Kidney glomerular epithelial cell (primary cell): Measurements from ENCODE around the gene ADARB2.
A peak's percentile ranks its signal among the peaks of the same experiment; 100 is the strongest.

Source experiments
- DNase-seq: peaks from one replicate; lab custom pipeline; 2025; lab: John Stamatoyannopoulos, UW

Gene ADARB2

DNA sequence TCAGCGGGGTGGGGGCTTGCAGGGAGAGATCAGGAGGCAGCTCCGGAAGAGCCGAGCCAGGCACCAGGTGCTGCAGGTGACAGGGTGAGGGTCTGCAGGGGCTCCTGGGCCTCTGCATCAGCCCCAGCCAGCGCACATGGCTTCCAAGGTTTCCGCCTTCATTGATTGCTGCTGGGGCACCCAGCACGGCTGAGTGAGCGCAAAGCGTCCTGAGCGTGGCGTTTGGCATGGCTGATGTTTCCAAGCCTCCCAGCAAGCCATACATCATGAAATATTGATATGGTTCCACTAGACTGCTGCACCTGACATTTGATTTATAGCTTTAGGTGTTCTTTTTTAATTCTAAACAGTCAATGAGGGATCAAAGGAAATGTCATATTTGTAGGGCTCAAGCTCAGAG, 422.1 kb downstream of the ADARB2 start:
- DNase-seq: no peak

DNA sequence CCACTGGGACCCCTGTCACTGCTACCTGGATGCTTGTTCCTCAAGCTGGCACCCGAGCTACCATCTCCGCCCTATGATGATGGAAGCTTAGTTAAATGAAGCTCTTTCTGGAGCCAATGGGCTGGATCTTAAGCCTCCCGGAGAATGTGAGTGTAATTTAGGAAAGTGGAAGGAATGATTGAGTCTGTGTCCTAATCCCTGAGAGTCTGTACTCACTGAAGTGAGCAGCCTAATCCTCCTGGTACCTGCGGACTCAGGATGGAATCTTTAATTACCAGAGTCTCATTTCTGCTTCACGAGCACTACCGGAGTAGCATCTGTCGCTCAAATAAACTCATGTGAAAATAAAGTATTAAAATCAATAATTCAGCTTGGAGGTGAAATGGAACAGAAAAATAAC, 425.6 kb downstream of the ADARB2 start:
- DNase-seq: no peak

DNA sequence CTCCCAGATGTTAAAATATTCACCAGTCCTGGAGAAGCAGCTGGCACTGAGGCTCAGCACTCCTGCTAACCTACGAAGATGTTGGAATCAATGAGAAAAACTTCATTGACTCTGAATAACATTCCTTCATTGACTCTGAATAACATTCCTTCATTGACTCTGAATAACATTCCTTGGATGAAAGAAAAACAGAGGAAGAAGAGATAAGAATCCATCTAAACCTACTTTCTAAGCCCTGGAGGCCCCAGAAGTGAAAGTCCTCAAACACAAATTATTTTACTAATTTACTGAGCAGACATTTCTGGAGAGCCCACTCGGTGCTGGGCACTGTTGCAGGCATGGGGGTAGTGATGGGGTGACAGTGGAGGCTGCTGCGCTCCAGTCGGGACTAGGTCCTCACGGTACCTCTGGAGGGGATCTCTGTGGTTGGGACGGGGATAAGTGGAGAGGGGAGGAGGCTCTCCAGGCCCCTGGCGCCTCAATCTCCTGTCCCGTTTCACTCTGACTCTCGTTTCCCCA, 427.0 kb downstream of the ADARB2 start:
- no peak for DNase-seq

DNA sequence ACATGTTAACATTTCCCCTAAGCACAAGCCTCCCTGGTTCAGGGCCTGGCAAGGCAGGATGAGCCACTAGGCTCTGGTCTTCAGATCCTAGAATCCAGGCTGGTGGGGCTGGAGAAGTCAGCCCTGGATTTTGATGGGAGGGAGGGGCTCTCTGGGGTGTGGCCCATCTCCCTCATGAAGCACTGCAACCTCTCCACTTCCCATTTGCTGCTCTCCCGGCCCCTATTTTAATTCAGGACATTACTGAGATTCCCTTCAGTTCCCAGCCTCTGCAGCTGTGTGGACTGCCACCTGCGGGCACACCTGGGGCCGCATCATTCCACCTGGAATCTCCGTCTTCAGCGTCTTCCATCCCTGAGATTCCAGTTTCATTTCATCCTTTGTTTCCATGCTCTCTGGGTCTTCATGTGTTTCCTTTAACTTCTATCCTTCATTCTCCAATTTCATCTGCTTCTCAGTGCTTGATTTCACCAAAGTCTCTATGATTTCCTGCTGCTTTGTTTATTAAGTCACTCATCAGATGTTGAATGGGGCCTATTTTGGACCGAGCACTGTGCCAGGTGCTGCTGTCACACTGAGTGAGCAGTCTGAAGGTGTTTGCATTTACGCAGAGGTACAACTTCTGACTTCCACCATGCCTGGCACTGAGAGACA, 427.6 kb downstream of the ADARB2 start:
- DNase-seq: no peak

DNA sequence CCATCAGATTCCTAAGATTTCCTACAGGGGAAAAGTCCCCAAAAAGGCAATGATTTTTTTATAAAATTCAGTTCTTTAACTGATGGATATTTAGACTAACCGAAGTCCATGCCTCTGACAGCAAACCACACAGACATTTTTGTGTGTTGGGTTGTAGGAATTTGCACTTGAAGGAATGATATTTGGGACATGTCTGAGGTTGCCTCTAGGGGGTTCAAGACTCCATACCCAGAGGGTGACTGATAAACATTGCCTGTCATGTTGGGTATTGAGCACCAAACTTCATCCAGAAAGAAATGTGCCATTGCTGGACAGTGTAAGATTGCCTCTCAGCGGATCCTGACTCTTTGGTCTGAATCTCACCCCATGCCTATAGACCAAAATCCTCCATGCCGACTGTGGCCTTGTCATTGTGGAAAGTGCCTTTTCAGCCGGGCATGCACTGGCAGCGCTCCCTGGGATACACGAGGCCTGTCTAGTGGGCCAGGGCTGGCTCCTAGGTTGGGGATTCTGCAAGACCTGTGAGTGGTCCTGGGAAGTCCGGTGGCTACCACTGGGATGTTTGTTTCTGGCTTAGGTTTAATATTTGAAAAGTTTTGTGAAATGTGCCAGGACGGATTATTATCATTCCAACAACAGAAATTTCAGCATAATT, 428.2 kb downstream of the ADARB2 start:
- DNase-seq: no peak

DNA sequence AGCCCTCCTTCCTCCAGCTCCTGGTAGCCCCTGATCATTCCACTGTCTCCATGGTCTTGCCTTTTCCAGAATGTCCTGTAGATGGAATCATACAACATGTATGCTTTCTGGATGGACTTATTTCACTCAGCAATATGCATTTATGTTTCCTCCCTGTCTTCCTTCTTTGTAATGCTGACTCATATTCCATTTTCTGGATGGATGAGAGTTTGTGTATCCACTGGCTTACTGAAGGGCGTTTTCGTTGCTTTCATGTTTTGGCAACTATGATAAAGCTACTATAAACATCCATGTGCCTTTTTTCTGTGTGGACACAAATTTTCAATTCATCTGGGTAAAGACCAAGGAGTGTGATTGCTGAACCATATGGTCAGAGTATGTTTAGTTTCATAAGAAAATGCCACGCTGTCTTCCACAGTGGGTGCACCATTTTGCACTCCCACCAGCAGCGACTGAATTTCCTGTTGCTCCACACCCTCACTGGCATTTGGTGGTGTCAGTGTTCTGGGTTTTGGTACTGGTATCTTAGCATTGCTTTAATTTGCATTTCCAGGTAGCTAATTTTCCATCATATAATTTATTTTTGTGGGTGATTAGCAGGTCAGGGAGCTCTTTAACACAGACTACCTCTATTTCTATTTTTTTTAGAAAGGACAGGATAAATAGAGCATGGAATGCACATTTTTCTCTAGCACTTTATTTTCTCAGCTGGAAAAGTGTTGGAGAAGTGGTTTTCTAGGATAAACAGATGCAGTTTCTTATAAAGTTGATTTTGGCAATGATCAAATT, 429.0 kb downstream of the ADARB2 start:
- DNase-seq: no peak

DNA sequence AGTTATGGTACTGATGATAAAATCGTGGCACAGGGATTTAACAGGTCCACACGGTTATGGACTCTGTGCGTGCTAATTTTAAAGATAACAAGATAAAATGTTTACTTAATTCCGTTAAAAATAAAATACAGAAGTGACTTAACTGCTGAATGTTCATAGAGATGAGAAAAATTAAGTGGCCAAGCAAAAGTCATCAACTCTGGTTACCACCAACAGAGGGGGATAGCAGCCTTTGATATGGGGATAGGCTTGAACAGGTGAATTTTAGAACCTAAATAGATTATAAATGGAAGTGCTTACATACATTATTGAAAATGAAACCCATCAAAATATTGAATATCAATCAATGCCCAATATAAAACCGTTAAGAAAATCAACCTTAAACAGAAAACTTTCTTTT, 436.2 kb downstream of the ADARB2 start:
- DNase-seq: no peak

DNA sequence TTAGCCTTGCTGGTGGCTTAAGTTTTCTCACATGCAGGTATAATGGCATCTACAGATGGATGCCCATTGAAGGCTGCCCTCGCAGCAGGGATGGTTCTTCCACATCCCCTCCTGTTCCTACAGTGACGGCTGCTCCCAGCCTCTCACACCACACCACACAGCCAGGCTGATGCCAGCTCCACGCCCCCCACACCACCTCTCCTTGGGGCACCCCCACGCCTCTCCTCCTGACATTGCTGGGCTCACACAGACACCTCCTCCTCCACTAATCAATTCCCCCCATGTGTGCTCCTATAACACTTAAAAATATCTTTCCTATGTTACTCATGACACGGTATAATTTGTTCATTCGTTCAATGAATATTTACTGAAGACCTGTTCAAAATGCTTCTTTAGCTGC, 437.1 kb downstream of the ADARB2 start:
- no peak for DNase-seq

DNA sequence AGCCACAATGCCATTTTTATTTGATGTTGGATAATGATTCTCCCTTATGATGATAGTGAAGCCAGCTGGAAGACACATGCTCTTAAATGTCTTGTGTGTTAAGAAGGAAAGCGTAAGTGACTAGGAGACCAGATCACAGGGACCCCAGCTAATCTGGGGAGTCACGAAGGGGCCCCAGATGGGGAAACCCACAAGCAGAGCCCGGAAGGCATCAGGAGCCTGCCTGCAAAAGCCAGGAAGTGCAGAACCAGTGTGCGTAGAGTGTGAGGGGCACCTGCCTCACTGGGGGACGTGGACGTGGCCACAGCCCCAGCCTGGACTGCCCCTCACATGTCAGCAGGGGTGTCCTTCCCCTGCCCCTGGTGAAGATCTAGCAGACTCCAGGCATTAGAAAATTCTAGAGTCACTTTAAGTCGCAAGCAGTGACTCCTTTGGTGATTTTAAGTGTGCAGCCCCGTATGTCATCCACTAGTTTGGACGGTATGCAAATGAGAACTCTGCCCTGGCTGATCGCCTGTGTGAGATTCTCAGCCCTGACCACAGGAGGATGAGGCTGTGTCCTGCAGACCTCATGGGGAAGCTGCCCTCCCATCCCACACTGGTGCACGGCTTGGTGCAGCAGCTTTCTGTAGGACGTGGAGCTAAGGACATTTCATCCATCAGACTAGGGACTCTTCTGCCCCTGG, 438.1 kb downstream of the ADARB2 start:
- no peak for DNase-seq

DNA sequence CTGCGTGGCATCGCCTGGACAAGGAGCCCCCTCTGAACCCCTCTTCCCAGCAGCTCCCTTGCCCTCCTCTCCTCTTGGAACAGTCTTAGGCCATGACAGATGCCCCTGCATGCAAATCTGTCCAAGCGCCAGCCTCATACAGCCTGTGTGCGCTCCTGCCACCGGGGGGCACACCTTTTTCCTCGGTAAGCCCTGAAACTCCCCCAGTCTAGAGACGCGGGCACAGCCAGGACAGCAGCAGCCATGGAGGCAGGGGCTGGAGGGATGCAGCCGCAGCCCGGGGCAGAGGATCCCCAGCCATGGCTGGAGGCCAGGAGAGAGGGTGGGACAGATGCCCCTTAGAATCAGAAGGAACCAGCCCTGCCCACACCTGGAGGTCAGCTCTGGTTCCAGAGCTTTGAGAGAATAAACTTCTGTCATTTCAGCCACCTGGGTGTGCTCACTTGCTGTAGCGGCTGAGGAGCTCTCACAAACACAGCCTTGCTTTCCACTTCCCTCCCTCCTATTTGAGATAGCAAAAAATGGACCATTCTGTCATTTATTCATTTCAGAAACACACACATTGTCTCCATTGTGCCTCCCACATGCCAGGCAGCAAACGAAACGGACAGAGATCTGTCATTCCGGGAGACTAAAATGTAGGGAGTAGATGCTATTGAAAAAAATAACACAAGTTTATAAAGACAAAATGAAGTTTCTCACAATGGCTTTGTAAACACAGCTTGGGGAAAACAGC, 439.6 kb downstream of the ADARB2 start:
- peak; percentile 40 for DNase-seq

DNA sequence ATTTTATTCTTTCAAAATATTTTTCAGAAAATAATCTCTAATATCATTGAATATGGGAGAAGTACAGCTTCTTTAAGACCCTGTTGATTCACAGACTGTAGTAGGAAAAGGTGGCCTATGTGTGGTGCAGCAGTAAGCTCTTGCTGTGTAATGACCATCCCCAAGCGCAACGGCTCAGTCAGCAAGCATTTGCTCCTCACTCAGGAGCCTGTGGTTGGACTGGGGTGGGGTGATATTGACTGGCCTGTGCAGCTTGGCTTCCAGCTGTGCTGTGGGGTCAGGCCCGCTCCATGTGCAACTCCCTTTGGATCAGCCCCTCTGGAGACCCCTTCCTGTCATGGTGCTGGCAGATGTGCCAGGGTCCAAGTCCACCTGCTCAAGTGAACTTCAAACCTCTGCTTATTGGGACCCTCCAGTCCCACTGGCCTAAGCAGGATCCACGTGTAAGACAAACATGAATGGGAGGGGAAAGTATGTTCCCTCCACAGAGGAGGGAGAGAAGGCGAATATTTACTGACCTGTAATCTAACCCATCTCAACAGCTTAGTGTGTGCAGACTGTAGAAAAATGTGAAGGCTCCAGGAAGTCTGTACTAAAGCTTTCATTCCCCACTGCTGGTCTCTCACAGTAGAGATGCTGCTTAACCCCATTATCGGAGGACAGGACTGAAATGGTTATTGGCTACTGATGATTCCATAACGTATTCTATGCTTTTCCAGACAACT, 441.4 kb downstream of the ADARB2 start:
- DNase-seq: no peak

DNA sequence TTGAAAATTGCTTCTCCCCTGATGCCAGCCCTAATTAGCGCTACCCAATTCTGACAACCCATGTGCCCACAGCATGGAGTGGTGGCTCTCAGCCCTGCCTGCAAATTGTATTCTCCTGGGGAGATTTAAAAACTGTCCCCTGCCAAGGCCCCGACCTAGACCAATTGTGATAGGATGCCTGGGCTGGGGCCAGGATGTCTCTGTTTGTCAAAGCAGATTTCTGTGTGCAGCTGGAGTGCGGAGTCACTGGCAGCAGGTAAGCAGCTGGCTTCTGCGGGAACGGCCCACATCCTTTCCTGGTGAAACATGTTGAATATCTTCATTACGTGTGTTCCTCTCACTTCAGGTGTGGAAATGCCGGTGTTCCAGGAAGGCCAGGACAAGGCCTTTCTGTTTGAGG, 442.6 kb downstream of the ADARB2 start:
- DNase-seq: no peak

DNA sequence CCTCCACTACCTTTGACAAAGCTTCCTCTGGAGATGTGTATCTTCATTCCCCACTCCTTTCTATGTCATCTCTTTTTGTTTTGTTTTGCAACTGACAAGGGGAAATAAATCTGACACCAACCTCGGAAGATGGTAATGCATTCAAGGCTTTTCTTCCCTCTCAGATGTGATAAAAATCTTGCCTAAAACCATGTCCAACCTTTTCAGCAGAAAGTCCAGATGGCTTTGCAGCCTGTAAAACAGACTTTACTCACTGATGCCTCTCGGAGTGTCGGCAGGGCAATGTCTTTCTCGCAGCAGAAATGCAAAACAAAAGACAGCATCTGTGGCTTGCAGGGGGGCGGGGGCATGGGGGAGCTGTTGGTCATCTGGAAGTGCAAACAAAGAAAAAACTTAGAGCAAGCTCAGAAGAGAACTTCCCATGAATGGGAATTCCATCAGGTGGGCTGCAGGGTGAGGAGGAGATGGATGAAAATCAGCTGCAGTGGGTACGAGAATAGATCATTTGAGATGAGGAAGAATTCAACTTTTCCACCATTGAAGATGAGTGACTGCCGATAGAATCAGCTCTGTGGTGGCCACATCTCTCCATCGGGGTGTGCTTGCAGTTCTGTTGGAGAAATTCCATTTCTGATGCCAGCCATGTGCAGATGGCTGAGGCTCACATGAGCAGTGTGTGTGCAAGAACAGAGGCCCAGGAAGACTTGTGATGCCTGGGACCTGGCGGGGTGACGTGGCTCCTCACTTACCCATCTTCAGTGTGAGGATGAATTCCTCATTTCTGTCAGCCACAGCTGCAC, 443.5 kb downstream of the ADARB2 start:
- no peak for DNase-seq

DNA sequence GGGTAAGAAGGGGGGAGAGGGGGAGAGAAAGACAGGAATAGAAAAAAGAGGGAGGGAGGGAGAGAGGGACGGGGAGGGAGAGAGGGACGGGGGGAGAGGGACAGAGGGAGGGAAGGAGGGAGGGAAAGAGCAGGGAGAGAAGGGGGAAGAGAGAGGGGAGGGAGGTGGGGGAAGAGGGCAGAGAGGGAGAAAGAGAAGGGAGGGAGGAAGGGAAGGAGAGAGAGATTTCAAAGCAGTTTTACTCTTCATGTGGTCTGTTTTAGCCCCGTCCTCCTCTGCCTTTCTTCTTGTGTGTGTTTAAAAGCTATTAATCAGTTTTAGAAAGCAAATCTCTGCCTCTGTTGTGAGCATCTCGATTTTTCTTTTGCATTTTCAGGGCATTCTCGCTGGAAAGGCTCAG, 444.2 kb downstream of the ADARB2 start:
- no peak for DNase-seq

DNA sequence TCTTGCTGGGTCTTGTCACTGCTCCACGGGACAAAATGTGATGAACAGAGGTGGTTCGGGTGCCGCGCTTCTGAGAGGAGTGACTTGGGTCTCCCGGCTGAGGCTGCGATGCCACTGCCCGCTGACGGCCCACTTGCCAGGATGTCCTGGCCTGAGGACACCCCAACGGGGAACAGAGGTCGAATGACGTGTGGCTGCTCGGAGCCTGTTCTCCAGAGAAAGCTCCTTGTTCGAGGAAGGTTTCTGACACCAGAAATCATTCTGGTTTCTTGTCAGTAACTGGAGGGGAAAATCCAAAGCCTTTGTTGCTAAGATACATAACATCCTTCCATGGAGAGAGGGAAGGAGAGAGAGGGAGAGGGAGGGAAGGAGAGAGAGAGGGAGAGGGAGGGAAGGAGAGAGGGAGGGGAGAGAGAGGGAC, 444.7 kb downstream of the ADARB2 start:
- no peak for DNase-seq

DNA sequence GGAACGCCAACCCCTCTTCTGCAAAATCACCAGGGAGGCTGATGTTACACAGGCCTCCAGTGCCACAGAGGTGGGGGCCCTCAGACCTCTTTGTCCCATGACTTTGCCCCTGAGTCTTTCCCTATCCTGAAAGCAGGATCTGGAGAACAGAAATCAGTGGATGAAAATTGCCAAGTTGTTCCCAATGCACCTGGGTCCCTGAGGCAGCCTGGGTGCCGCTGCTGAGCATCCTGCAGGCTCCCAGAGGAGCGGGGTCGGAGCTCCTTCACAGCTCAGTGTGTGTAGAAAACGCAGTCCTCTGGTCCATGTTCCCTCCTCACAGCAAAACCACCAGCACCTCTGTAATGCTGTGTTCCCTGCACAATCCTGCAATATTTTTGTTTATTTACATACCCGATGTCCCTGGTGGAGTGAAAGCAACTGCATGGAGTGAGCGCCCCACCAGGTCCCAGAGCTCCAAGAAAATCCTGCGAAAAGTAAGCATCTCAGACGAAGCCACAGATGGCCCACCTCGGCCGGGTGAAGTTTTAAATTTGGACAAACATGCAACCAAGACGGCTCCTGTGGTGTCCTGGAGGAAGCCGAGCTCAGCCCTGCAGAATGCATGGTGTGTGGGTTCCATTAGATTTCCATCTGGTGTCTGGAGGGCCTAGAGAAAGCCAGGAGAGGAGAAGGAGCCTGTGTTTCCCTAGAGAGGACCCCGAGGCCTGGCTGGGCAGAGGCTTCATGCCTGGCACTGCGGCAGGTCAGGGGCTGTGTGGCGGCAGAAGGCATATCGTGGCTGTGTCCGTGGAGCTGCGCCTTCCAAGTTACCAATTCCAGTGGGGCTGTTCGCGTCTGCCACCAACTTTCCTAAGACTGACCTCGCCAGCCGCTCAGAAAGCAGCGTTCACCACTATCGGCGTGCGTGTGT, 445.9 kb downstream of the ADARB2 start:
- DNase-seq: no peak

DNA sequence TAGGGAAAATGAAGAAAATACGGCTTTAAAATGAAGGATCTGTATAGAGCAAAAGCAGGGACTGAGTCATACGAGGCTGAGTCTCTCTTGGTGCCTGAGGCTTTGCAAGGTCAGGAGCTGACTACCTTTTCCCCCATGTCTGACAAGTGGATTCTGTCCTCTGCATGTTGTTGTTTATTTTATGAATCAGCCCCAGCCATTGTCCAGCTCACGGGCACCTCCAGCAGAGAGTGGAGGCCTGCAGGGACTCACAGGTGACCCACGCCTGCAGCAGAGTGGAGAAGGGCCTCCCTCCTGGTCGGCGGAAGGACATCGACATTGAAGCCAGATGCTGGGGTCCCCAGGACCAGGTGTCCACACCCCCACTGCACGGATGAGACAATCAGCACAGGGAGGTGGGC, 447.3 kb downstream of the ADARB2 start:
- DNase-seq: peak; percentile 17

DNA sequence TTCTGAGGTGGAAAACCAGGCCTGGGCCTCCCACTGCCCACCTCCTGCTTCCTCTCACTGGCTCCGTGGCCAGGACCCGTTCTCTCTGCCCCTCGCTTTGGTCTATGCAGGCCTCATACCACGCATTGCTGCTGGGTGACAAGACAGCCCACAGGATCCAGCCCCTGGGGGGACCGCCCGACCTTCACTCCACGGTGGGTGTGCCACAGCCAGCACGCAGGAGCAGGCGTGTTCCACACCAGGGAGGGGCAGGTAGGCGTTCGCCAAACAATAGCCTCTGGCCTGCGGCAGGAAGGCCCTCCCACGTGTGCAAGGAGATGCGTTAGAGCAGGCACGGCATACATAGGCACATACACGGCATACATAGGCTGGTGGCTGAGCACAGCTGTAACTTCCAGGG, 447.7 kb downstream of the ADARB2 start:
- no peak for DNase-seq

DNA sequence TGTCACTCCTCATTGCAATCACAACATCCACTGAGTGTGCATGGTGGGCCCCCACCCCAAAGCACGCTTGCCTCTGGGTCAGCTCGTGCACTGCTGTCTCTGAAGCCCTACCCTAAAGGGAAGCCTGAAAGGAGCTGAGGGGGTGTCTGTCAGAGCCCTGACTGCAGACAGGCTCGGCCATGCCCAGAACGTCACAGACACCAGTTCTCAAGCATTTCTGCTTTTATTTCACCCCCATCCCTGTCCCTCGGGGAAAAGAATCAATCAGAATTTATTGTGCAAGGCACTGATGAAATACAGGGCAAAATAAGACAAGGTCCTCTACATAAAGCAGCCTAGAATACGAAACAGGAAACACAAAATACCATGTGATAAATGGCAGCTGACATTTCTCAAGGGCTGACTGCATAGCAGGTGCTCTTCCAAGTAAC, 449.3 kb downstream of the ADARB2 start:
- no peak for DNase-seq
